CD4-positive, alpha-beta T cell (primary cell): ENCODE measurements around the gene STMN3. TPM values are rescaled to one million over a fixed set of nuclear protein-coding genes. Genes with fewer than 3 reads are reported as not detected.

ENCODE experiments used
- ATAC-seq: fragments of 200-7000 bp; cut with Tn5 transposase; one replicate; pipeline ENCODE4 v1.10.0; 2022; ENCODE audit warnings: mild to moderate bottlenecking; ENCODE audit not compliant: poor library complexity
- CTCF ChIA-PET: fragments of 350-600 bp; sonication (Branson Sonifier 250); formaldehyde crosslinking; loops from one replicate; lab custom pipeline; 2021; ENCODE audit warnings: antibody characterized with exemption, inconsistent platforms; lab: Charles Lee
- POLR2A ChIA-PET: fragments of 350-600 bp; sonication (Branson Sonifier 250); formaldehyde crosslinking; loops from one replicate; lab custom pipeline; 2021; ENCODE audit warnings: antibody characterized with exemption, inconsistent platforms; lab: Charles Lee
- DNase-seq, 14 experiments: peaks; one replicate each; pipeline ENCODE4 v3.0.0-alpha.2; 2013 to 2020; ENCODE audit warnings: mixed read lengths in 2 of 14
- H3K27ac ChIP-seq, 2 donors: one replicate each; pipeline versions ENCODE4 v1.5.1 to v1.7.0; 2013; ENCODE audit warnings: low read length in 2 of 2, low read depth in 1 of 2, mild to moderate bottlenecking in 1 of 2
- H3K27me3 ChIP-seq, 2 experiments: 1 replicate in 1 of 2; 2 replicates in 1 of 2; pipeline versions ENCODE4 v1.6.1 to v1.7.0; 2013; ENCODE audit warnings: low read length in 2 of 2, control low read depth in 1 of 2, mild to moderate bottlenecking in 1 of 2, moderate library complexity in 1 of 2; ENCODE audit not compliant: insufficient read depth in 2 of 2, control insufficient read depth in 1 of 2
- H3K36me3 ChIP-seq: one replicate; pipeline ENCODE4 v1.6.1; 2013; ENCODE audit warnings: low read length, control low read depth; ENCODE audit not compliant: insufficient read depth
- H3K4me1 ChIP-seq: one replicate; pipeline ENCODE4 v1.6.1; 2013; ENCODE audit warnings: low read length, control low read depth; ENCODE audit not compliant: insufficient read depth
- H3K4me3 ChIP-seq: one replicate; pipeline ENCODE4 v1.5.1; 2013; ENCODE audit warnings: mild to moderate bottlenecking, low read length, moderate library complexity
- H3K9me3 ChIP-seq, 2 experiments: 1 replicate in 1 of 2; 2 replicates in 1 of 2; pipeline versions ENCODE4 v1.6.1 to v1.7.0; 2013; ENCODE audit warnings: low read length in 2 of 2, mild to moderate bottlenecking in 2 of 2, control low read depth in 1 of 2, moderate library complexity in 1 of 2; ENCODE audit not compliant: control insufficient read depth in 1 of 2, insufficient read depth in 1 of 2
- H3K27ac Mint-ChIP-seq: one replicate; pipeline ENCODE4 v1.8.0; 2020; ENCODE audit warnings: mixed read lengths
- H3K27me3 Mint-ChIP-seq: one replicate; pipeline ENCODE4 v1.8.0; 2021; ENCODE audit warnings: mixed read lengths
- H3K36me3 Mint-ChIP-seq: one replicate; pipeline ENCODE4 v1.8.0; 2021; ENCODE audit warnings: low read depth, mixed read lengths
- H3K4me1 Mint-ChIP-seq: one replicate; pipeline ENCODE4 v1.8.0; 2021; ENCODE audit warnings: low read depth, mixed read lengths
- H3K4me3 Mint-ChIP-seq: one replicate; pipeline ENCODE4 v1.8.0; 2020; ENCODE audit warnings: mild to moderate bottlenecking, mixed read lengths
- H3K9me3 Mint-ChIP-seq: one replicate; pipeline ENCODE4 v1.8.0; 2020; ENCODE audit warnings: mixed read lengths
- intact Hi-C, 2 experiments: fragments of 100-400 bp; cut with DNase I in 1 of 2; cut with micrococcal nuclease in 1 of 2; formaldehyde crosslinking; loops; one replicate each; pipeline versions ENCODE4 v1.15.1 to v1.9.0; 2023 to 2025; cut with DNase I, micrococcal nuclease
- total RNA-seq, 174 experiments: library from RNA in 2 of 174; stranded (reverse) in 2 of 174; gene quantifications; one replicate each; pipeline ENCODE4 v1.2.3 and lab custom pipeline; 2021 to 2026
- TF ChIP-seq, protein P1 (sequence below): fragments of 200-600 bp; IDR thresholded peaks from one replicate; pipeline ENCODE4 v1.8.0; 2022; ENCODE audit warnings: antibody characterized with exemption, mild to moderate bottlenecking

Gene STMN3
- total RNA-seq, 2 experiments from 2014 or later, result 122 to 127 TPM

DNA sequence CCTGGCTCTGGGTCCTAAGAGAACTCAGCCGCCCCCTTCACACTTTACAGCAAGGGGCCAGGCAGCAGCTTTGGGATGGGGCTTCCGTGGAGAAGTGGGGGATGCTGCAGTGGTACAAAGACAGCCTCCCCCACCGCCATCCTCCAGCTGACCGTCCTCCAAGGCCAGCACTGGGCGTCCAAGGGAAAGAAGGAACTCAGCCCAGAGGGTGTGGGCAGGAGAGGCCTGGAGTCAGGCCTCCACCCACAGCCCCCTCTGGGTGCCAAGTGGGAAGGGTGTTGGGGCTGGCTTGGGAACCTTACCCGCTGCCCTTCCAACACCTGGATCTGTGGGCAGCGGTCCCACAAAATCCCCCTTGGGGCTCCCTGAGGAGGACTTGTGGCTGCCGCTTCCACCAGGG, 13.1 kb downstream of the STMN3 start:
- Mint-ChIP-seq H3K36me3 (peaks cover 31% of the 10 kb centered on the region), H3K9me3 (no peaks in the 10 kb centered on the region), H3K4me3 (peak overlapping the region; percentile 96), H3K27ac (peak overlapping the region; percentile 98), H3K4me1 (peaks cover 44% of the 10 kb centered on the region), H3K27me3 (peaks cover 4% of the 10 kb centered on the region)
- DNase-seq (peak in 4 of 14 experiments; percentile 6 to 30 (median 16)), ATAC-seq (no peak)
- peak overlapping the region; percentile 58 to 78 for H3K27ac ChIP-seq
- peaks cover 5% of the 10 kb centered on the region for H3K36me3 ChIP-seq
- ChIA-PET CTCF (interaction anchor here (1.8 kb wide), 1 partner anchor 16 kb away, joined by 5 read pairs; no protein-coding TSS in a partner anchor), POLR2A (interaction anchor here (1.2 to 8.9 kb wide), 6 partner anchors 12 to 119 kb away, joined by 3 to 449 read pairs (median 5); partner anchors contain the start of genes GMEB2, LIME1, RTEL1 and STMN3)
- TF ChIP-seq, protein P1, sequence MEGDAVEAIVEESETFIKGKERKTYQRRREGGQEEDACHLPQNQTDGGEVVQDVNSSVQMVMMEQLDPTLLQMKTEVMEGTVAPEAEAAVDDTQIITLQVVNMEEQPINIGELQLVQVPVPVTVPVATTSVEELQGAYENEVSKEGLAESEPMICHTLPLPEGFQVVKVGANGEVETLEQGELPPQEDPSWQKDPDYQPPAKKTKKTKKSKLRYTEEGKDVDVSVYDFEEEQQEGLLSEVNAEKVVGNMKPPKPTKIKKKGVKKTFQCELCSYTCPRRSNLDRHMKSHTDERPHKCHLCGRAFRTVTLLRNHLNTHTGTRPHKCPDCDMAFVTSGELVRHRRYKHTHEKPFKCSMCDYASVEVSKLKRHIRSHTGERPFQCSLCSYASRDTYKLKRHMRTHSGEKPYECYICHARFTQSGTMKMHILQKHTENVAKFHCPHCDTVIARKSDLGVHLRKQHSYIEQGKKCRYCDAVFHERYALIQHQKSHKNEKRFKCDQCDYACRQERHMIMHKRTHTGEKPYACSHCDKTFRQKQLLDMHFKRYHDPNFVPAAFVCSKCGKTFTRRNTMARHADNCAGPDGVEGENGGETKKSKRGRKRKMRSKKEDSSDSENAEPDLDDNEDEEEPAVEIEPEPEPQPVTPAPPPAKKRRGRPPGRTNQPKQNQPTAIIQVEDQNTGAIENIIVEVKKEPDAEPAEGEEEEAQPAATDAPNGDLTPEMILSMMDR, result no peak
- H3K9me3 ChIP-seq, result no peaks in the 10 kb centered on the region
- H3K4me3 ChIP-seq, result peak overlapping the region; percentile 91
- intact Hi-C loops, result no loop called here
- no peaks in the 10 kb centered on the region for H3K27me3 ChIP-seq
- peaks cover 63% of the 10 kb centered on the region for H3K4me1 ChIP-seq

DNA sequence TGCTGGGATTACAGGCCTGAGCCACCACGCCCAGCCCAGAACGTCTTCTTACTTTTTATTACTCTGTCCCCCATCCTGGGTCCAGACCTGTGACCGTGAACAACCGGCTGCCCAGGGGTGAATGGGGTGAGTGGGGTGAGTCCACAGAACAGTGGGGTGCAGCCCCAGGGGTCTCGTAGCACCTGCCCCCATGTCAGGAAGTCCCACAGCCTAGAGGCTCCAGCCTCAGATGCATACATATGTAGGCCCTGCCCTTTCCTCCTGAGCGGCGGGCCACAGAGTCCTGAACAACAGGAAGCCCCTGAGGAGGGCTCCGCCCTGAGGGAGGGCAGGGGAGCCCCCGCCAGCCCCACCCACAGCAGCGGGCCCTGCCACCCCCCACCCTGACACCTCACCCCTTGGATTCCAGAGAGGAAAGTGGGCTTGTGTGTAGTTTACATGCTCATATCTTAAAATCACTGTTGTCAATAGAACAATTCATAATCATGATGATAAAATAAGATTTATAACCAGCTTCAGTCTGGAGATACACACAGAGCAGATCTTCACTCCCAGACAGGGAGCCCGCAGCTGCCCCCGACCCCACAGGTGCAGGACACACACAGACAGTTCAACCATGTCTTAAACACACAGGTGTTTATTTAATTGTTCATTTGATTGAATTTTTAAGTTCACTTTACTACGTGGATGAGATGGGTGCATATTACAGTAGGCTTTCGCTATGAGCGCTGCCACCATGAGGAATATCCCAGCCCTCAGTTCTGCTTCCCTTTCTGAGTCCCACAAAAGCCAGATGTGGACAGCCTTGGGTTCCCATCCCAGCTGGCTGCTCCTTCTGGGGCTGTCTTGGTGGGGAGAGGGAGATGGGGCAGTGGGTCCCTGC, 13.9 kb downstream of the STMN3 start:
- Histone ChIP-seq H3K9me3 (no peaks in the 10 kb centered on the region), H3K27me3 (no peaks in the 10 kb centered on the region), H3K4me3 (peak overlapping the region; percentile 91), H3K4me1 (peaks cover 71% of the 10 kb centered on the region), H3K36me3 (peaks cover 5% of the 10 kb centered on the region), H3K27ac (peak overlapping the region; percentile 72 to 78)
- H3K4me1 Mint-ChIP-seq, result peaks cover 52% of the 10 kb centered on the region
- POLR2A ChIA-PET, result interaction anchor here (0.7 to 8.9 kb wide), 12 partner anchors 13 to 119 kb away, joined by 3 to 449 read pairs (median 4); partner anchors contain the start of genes GMEB2, HELZ2, LIME1 and PPDPF
- peak; percentile 66 to 91 (median 86) for DNase-seq
- H3K4me3 Mint-ChIP-seq, result peak overlapping the region; percentile 96
- CTCF ChIA-PET, result interaction anchor here (1.8 to 2.3 kb wide), 2 partner anchors 15 to 101 kb away, joined by 5 to 11 read pairs; partner anchors contain the start of gene PTK6
- no peaks in the 10 kb centered on the region for H3K9me3 Mint-ChIP-seq
- ATAC-seq, result peak; percentile 58
- intact Hi-C loops, result loop anchor here in 1 of 2 experiments (1.0 to 5.0 kb wide), 2 partner anchors 12 to 102 kb away; partner anchors contain the start of genes GMEB2 and PTK6
- peaks cover 4% of the 10 kb centered on the region for H3K27me3 Mint-ChIP-seq
- peak overlapping the region; percentile 98 for H3K27ac Mint-ChIP-seq
- peaks cover 33% of the 10 kb centered on the region for H3K36me3 Mint-ChIP-seq
- TF ChIP-seq, protein P1, result no peak
